Thoracic aorta (tissue), 2 donors: ENCODE results near the gene CHD9NB. TPM values are rescaled to one million over a fixed set of nuclear protein-coding genes. Genes with fewer than 3 reads are reported as not detected.

Source experiments
- ATAC-seq: fragments of 150-250 bp; one replicate; pipeline ENCODE4 v1.8.0; 2017; ENCODE audit warnings: low read depth; ENCODE audit not compliant: insufficient number of reproducible peaks, low FRiP score
- DNase-seq: peaks from one replicate; pipeline ENCODE4 v3.0.0-alpha.2; 2020; ENCODE audit warnings: low spot score
- H3K27ac ChIP-seq, 2 donors: fragments of 200-600 bp; sonication (generic); 1 replicate in 1 of 2; 2 replicates in 1 of 2; pipeline ENCODE4 v1.5.1; 2016; ENCODE audit warnings: mild to moderate bottlenecking in 2 of 2, moderate library complexity in 2 of 2
- H3K27me3 ChIP-seq: fragments of 200-600 bp; sonication (generic); replicated peaks from 2 replicates; pipeline ENCODE4 v1.6.0; 2016; ENCODE audit warnings: mild to moderate bottlenecking; ENCODE audit not compliant: insufficient read depth
- H3K36me3 ChIP-seq: fragments of 200-600 bp; sonication (generic); one replicate; pipeline ENCODE4 v1.5.1; 2016
- H3K4me1 ChIP-seq, 2 donors: fragments of 200-600 bp; sonication (generic); 1 replicate in 1 of 2; 2 replicates in 1 of 2; pipeline versions ENCODE4 v1.5.1 to v1.6.0; 2016; ENCODE audit warnings: low read depth in 2 of 2, mild to moderate bottlenecking in 1 of 2; ENCODE audit not compliant: control insufficient read depth in 1 of 2
- H3K4me3 ChIP-seq: fragments of 200-600 bp; sonication (generic); 2 replicates; pipeline ENCODE4 v1.5.1; 2016; ENCODE audit warnings: mild to moderate bottlenecking
- H3K9me3 ChIP-seq: fragments of 200-600 bp; sonication (generic); 2 replicates; pipeline ENCODE4 v1.5.1; 2016
- CTCF ChIP-seq: fragments of 200-600 bp; sonication (generic); IDR thresholded peaks from one replicate; pipeline ENCODE4 v1.5.1; 2019; ENCODE audit warnings: antibody characterized with exemption
- total RNA-seq, 2 donors: library from RNA; depleted of rRNA; stranded (reverse); fragments of >200 nt; gene quantifications; one replicate each; pipeline versions ENCODE4 v1.1.0 to v1.2.3, GENCODE V29; 2016

Gene CHD9NB
- total RNA-seq, 2 donors from 2014 or later = 0.85 to 2.3 TPM

GRCh38 chr16:53098526-53099317 is 46.0 kb upstream of the CHD9NB start:
- no peaks in the 10 kb centered on the region for H3K36me3 ChIP-seq
- peaks cover 13 to 49% of the 10 kb centered on the region in 2 donors for H3K4me1 ChIP-seq
- H3K9me3 ChIP-seq = no peaks in the 10 kb centered on the region
- TF ChIP-seq CTCF = no peak
- DNase-seq = peak; percentile 62
- H3K27ac ChIP-seq = peak overlapping the region; percentile 92 to 96
- peak overlapping the region; percentile 74 for H3K4me3 ChIP-seq
- peak; percentile 77 for ATAC-seq
- no peaks in the 10 kb centered on the region for H3K27me3 ChIP-seq

GRCh38 chr16:53097190-53097589 is 44.5 kb upstream of the CHD9NB start:
- Histone ChIP-seq H3K27me3 (no peaks in the 10 kb centered on the region), H3K9me3 (no peaks in the 10 kb centered on the region), H3K4me1 (peaks cover 16 to 50% of the 10 kb centered on the region in 2 donors), H3K4me3 (no peak overlapping the region), H3K27ac (no peak overlapping the region), H3K36me3 (no peaks in the 10 kb centered on the region)
- TF ChIP-seq CTCF = no peak
- no peak for DNase-seq
- no peak for ATAC-seq

DNA sequence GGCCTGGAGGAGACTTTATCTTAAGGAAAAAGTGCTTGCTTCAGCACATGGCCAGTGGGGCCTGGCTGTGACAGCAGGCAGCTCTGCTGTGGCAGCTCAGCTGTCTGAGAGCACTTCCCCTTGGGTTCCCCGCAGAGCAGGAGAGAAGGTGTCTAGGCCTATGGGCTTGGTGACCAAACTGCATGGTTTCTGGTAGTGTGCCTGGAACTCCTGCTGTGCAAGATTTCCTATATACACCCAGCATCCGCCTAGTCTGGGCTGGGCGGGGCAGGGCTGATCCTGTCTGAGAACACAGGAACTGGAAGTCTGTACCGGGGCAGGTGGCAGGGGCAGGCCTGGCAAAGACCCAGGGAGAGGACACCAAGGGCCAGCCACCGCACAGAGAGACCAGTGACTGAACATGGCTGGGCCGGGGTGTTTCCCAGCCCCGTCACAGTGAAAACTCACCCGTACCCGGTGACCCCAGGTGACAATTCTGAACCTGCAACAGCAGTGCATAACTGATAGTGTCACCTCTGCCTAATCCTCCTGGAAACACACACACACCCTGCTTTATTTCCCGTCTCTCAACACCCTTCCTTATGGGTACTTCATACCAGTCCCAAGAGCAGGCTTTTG is 41.4 kb upstream of the CHD9NB start:
- Histone ChIP-seq H3K4me3 (no peak overlapping the region), H3K9me3 (no peaks in the 10 kb centered on the region), H3K4me1 (peaks cover 31 to 58% of the 10 kb centered on the region in 2 donors), H3K36me3 (no peaks in the 10 kb centered on the region), H3K27ac (peak overlapping the region in 1 of 2 donors; percentile 29), H3K27me3 (no peaks in the 10 kb centered on the region)
- no peak for DNase-seq
- no peak for TF ChIP-seq CTCF
- no peak for ATAC-seq

DNA sequence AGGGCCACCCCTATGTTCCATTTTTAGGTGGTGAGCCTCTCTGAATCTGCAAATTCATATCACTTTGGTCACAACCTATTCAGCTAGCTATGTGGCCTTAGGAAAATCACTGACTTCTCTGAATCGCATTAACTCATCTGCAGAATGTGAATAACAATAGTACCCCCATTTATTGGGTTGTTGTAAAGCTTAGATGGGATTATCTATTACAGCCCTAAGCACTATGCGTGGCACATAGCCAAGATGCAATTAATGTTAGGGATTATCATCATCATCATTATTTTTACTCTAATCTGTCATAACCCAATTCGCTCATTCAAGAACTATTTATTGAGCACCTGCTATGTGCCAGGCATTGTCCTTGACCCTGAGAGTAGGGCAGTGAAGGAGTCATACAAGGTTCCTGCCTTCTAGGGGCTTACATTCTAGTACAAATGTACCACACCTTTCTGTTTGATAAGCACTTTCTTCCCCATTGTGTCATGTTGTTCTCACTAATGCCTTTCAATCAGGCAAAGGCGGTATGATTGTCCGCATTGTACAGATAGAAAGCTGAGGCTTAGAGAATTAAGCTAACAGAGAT is 40.6 kb upstream of the CHD9NB start:
- H3K4me3 ChIP-seq = no peak overlapping the region
- H3K27me3 ChIP-seq = no peaks in the 10 kb centered on the region
- H3K36me3 ChIP-seq = no peaks in the 10 kb centered on the region
- peak overlapping the region in 1 of 2 donors; percentile 29 for H3K27ac ChIP-seq
- ATAC-seq = no peak
- no peak for TF ChIP-seq CTCF
- peaks cover 32 to 56% of the 10 kb centered on the region in 2 donors for H3K4me1 ChIP-seq
- no peak for DNase-seq
- H3K9me3 ChIP-seq = no peaks in the 10 kb centered on the region

DNA sequence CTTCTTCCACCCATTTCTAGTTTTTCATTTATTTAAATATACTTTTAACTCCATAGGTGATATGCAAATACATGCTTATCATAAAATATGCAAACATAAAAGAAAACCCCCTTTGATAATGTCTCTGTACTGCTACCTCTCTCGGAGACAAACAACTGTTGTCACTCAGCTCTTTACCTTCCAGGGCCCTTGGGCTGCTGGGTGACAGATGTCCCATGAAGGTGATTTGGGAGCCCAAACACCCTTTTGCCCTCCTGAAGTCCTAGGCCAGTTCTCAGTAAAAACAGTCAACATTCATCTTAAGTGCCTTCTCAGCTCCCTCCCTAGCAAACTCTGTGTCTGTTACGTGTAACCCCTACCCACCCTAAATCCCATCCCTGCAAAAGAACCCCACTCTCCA is 39.6 kb upstream of the CHD9NB start:
- DNase-seq (no peak), ATAC-seq (no peak)
- Histone ChIP-seq H3K4me3 (no peak overlapping the region), H3K27ac (peak overlapping the region in 1 of 2 donors; percentile 89), H3K27me3 (no peaks in the 10 kb centered on the region), H3K4me1 (peaks cover 32 to 54% of the 10 kb centered on the region in 2 donors), H3K36me3 (no peaks in the 10 kb centered on the region), H3K9me3 (no peaks in the 10 kb centered on the region)
- no peak for TF ChIP-seq CTCF
